Stimulated activated CD4-positive, alpha-beta T cell treated with anti-CD3 and anti-CD28 coated beads, Interleukin-15, amount 100 ng/mL, for 1 hour (primary cell): ENCODE results near the gene ZNF580.

Experiments
- DNase-seq, 2 donors: peaks; one replicate each; pipeline ENCODE4 v3.0.0-alpha.2; 2020; ENCODE audit warnings: low read depth in 1 of 2, low spot score in 1 of 2

The ZNF580 gene

GRCh38 chr19:55675661-55676354, 35.0 kb downstream of the ZNF580 start:
- no peak for DNase-seq

DNA sequence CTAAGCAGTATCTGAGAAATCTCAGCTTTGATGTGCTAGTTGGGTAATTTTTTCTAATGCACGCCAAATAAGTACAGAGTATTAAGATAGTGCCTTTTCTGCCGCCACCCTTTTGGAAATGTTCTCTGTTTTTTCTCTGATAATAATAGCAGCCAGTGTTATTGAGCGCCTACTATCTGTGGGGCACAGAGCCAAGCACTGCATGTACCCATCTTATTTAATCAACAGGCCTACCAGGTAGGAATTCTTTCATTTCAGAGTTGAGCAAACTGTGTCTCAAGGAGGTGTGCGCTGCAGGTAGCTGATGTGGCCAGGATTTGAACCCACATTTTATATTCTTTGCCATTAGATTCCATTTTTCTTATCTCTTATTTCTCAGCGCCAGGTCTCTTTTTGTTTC, 35.6 kb downstream of the ZNF580 start:
- DNase-seq, result no peak

- no peak for DNase-seq
Observed at GRCh38 chr19:55676889-55677505, 36.2 kb downstream of the ZNF580 start.

GRCh38 chr19:55677572-55678028, 36.8 kb downstream of the ZNF580 start:
- no peak for DNase-seq

GRCh38 chr19:55678121-55678671, 37.4 kb downstream of the ZNF580 start:
- DNase-seq, result no peak

DNA sequence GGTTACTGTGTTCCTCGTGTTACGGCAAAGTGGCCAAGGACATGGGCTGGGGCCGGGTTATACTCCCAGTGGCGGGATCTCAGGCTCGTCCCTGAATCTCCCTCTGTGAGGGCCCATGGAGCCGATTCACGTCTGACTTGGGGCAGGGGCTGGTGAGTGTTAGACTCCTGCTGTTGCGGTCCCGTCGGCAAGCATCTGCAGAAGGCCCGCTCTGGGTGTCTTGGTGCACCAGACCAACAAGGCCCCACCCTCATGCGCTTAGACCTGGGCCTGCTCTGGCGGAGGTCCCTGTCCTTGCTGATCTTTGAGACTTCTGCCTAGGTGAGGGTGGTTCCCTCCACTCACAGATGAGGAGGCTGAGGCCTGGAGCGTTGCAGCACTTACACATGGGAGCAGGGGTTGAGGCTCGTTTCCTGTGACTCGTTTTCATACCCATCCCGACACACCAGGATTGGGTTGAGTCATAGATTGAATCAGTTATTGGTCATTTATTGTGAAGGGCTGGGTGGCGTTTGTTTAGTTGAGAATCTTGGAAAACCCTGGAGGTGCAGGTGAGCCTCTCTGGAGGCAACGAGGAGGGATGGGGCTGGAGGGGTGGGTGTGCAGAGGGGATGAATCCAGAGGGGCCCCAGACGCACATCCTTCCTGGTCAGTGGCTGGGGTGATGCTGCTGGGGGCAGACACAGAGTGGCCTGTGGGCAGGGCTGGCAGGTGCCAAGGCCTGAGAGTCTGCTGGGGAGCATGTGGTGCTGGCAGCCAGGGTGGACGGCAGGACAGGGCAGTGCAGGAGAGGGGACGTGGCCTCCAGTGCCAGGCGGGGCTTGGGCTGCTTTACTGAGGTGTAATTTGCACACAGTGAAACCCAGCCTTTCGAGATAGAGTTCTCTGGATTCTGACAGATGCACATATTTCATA, 38.8 kb downstream of the ZNF580 start:
- DNase-seq, result no peak

- DNase-seq, result no peak
Observed at GRCh38 chr19:55680339-55681130, 39.7 kb downstream of the ZNF580 start.

DNA sequence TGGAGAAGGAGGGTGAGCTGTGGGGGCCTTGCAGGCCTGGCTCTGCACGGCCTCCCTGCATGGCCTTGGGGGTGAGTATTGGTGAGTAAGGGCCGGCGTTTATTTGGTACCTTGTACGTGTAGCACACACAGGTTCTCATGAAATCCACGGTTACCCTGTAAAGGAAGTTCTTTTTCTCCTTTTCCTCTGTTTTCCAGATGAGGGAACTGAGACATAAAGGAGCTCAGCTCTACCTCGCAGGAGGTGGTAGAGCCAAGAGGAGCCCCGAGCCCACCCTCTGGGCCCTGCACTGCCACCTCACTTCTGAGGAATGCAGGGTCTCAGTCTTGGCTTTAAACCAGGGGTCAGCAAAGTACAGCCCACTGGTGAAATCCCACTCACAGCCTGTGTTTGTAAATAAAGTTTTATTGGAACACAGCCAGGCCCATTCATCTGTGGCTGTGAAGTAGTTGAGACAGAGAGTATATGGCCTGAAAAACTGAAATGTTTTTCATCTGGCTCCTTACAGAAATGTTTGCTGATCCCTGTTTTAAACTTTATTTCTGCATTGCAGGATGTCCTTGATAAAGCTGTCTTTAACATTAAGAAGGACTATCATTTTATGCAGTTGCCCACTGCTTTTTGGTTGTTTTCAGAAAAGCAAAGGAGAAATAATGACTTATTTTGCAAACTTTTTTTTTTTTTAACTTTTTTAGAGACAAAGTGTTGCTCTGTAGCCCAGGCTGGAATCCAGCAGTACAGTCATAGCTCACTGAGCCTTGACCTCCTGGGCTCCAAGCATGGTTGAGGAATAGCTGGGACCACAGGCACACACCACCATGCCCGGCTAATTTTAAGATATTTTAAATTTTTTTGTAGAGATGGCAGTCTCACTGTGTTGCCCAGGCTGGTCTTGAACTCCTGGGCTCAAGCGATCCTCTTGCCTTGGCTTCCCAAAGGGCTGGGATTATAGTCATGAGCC, 40.6 kb downstream of the ZNF580 start:
- no peak for DNase-seq

- DNase-seq, result no peak
Observed at GRCh38 chr19:55683449-55684261, 42.9 kb downstream of the ZNF580 start.

- DNase-seq, result no peak
Observed at GRCh38 chr19:55684946-55685681, 44.3 kb downstream of the ZNF580 start.

- DNase-seq, result no peak
Observed at GRCh38 chr19:55685776-55686175, 45.0 kb downstream of the ZNF580 start.

DNA sequence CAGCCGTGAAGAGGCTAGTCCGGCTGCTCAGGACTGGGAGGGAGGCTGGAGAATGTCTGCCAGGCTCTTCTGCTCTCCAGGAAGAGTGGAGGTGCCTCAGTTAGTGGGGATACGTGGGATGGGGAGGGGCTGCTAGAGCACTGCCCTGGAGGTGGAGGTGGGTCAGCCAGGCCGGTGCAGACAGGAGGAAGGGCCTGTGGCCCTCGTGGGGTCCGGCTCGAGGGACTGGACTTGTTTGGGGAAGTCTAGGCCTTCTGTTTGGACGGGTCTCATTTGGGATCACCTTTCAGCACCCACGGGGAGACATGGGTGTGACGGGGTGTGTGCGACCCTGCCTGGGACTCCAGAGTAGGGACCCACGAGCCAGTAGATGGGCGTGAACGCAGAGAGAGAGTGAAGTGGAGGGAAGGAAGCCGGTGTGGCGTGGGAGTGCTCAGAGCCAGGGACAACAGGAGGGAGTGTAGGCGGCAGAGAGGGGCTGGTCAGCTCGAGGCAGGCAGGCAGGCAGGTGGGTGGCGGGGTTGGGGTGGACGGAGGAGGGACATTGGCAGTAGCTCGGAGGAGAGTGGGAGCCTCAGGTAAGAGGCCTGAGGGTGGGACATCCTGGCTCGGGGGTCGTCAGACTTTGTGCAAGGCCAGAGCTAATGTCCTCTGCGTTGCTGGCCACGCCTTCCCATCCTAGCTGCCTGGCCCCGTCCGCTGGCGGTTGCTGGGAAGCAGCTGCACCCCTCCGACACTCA, 45.7 kb downstream of the ZNF580 start:
- no peak for DNase-seq

GRCh38 chr19:55687281-55688201, 46.7 kb downstream of the ZNF580 start:
- DNase-seq, result no peak

DNA sequence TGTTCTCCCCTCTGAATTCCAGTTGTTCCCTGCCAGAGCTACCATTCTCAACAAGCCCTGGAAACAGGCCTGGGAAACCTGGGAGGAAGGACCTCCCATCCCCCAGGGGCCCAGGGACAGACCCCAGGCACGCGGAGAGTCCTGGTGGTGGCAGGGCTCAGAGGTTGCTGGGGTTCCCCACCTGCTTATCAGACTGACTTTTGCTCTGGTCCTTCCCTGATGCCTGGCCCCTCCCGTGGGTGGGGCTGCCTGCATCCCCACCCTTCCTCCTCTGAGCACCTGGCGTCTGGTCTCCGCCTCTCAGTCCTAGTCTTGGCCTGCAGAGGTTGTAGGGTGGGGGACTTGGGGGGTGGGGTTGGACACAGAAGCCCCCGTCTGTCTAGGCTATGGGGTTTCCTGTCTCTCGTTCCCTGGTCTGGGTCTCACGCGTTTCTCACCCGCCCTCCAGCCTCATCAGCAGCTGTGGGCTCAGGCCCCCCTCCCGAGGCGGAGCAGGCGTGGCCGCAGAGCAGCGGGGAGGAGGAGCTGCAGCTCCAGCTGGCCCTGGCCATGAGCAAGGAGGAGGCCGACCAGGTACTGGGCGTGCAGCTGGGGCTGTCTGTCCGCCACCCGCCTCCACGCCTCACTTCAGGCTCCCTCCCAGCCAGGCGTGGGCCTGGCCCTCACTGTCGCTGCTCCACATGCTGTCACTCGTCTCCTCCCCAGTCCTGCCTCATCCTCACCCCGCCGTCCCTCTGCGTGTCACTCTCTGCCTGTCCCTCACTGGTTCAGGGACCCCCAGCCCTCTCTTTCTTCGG, 47.8 kb downstream of the ZNF580 start:
- no peak for DNase-seq

- DNase-seq, result no peak
Observed at GRCh38 chr19:55689411-55690108, 48.8 kb downstream of the ZNF580 start.
